GM21528 (cell line): ENCODE measurements around the gene KDM6A.
"Not testable (repeated sequence)": the region's sequence is repeated elsewhere in the genome, so short reads cannot be mapped to it uniquely, and the experiment has no call there.

ENCODE experiments used
- ATAC-seq: cut with Tn5 transposase; IDR thresholded peaks from one replicate; pipeline ENCODE4 v1.9.1; 2021; ENCODE audit warnings: mild to moderate bottlenecking, moderate library complexity; ENCODE audit not compliant: unreplicated experiment, low FRiP score

The KDM6A gene

DNA sequence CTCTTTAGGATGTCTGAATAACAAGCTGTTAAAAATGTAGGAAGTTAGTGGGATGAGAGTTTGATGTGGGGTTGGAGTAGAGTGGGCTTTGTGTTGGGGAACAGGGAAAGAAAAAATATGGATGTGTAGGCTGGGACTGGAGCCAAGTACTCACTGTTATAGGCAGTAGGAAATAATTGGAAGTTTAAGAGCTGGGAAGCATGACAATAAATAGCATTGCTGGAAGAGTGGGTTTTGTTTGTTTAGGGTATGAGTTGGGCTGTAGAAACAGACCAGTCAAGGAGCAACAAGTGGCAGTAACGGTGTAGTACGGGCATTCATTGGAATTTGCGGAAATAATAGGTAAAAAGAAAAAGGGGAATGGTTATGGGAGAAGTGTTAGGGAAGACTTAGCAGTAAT is 81.6 kb downstream of the KDM6A start:
- no peak for ATAC-seq

DNA sequence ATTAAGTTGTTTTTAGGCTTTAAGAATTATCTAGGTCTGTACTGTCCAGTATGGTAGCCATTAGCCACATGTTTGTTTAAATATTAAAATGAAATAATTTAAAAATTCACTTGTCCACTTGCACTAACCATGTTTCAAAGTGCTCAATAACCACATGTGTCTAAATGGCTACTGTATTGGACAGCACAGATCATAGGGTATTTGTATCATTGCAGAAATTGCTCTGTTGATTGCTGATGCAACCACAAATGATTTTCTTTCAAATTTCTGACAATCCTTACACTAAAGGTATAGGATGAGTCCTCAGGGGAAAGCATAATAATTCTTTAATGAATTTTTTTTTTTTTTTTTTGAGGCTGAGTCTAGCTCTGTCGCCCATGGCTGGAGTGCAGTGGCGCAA is 84.9 kb downstream of the KDM6A start:
- no peak for ATAC-seq

DNA sequence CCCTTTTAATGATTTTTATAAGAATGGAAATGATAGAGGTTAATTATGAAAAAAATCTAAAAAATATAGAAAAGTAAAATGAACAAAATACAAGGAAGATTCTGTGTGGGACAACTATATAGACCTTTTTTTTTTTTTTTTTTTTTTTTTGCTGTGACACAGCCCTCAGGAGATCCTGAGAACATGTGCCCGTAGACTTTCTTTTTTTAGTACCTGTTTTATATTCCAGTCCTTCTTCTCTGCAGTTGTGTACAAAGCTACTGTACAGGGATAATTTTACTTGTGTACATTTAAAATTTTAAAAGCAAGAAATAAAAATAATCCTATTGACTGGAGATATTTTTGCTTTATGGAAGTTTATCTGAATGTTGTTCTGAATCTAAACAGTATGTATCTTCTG is 85.5 kb downstream of the KDM6A start:
- no peak for ATAC-seq

DNA sequence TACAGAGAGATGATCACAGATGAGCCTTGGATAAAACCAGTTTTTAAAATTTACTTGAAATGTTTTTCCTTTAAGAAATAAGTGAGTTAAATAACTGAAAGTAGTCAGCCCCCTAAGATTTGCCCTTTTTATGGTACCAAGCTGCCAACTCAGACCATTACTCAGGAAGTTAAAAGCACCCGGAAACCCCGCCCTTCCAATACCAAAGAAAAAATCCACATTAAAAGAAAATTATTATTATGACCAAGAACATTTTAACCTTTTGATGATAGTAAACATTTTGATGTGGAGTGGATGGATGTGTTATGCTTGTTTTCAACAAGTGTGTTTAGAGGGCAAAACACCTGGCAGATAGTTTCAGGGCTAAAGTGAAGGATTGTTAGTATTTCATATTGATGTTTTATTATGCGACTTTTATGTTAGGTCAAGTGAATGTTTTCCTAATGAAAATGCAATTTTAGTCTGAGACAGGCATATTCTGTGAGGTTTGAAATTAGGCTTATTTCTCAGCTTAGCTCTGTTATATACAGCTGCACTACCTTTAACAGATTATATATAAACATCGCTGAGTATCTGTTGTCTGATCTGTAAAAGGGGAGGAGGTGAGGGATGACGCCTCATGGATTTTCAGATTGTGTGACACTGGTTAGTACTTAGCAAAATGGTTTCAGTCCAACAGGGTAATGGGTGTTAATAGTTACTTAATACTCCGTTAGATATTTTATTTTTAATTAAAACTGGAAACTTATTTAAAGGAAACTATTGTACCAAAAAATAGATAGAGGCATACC is 89.0 kb downstream of the KDM6A start:
- ATAC-seq, result no peak

DNA sequence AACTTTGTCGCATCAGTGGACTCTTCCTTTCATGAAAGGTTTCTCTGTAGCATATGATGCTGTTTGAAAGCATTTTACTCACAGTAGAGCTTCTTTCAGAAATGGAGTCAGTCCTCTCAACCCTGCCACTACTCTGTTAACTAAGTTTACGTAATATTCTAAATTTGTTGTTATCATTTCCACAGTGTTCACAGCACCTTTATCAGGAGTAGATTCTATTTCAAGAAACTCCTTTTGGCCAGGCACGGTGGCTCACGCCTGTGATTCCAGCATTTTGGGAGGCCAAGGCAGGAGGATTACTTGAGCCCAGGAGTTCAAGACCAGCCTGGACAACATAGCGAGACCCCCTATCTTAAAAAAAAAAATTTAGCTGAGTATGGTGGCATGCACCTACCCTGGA is 90.0 kb downstream of the KDM6A start:
- no peak for ATAC-seq

DNA sequence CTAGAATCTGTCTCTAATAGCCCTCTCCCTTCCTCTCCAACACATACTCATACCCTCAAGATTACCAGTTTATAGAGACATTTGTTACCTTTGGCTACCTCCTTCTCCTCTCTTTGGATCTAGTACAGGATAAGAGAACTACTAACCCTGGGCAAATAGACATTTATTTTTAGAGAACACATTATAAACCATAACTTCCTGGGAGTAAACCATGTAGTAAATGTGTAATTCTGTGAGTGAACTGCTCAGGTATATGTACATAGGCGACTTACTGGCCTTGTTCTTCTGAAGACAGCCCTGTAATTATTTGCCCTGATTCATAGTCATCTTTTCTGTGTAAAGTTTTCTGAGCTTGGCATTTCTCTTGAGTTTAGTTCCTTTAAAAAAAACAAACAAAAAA is 94.2 kb downstream of the KDM6A start:
- no peak for ATAC-seq

DNA sequence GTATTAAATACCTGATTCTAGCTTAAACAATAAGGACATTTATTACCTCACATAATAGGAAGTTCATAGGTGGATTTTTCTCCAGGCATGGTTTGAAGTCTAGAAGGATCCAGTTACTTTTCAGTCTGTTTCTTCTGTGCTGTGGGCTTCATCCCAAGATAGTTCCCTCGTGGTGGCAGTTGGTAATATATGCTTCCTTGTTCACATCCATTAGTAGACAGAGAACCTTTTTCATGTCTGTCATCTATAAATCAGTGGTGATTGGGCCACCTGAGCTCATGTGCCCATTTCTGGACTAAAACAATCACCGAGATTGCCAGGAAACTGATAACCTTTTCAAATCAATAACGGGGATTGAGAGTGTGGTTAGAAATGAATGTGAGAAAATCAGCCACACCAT is 97.7 kb downstream of the KDM6A start:
- ATAC-seq, result no peak

DNA sequence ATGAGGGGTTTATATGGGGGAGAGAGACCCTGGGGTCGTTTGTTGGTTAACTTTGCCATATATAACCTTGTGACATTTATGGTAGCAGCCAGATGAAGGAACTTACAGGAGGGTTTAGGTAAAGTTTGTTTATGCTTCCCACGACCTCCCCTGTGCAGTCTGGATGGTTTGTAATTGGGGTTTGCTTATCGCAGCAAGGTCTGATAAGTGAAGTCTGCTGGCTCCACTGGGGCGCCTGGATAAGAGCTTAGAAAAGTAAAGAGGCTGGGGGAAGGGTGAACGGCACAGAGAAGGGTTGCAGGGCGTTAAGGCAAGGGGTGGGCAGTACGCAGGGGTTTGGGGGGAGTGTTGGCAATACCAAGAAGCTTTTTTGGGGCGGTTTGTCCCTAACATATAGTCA is 98.7 kb downstream of the KDM6A start:
- no peak for ATAC-seq

DNA sequence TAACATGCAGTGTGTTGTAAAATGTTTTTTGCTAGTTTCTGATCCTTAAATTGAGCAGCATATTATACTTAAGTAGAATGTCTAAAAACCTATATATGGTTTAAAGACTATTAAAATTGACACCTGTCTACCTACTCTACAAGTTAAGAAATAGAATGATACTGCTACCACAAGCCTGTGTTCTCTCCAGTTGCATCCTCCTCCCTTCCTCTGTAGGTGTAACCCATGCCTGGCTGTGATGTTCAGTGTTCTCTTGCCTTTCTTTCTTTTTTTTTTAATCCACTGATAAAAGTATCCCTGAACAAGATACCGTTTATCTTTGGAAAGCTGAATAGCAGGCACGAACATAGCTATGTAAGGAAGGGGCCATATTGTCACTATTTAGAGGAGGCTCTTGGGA is 99.1 kb downstream of the KDM6A start:
- no peak for ATAC-seq

DNA sequence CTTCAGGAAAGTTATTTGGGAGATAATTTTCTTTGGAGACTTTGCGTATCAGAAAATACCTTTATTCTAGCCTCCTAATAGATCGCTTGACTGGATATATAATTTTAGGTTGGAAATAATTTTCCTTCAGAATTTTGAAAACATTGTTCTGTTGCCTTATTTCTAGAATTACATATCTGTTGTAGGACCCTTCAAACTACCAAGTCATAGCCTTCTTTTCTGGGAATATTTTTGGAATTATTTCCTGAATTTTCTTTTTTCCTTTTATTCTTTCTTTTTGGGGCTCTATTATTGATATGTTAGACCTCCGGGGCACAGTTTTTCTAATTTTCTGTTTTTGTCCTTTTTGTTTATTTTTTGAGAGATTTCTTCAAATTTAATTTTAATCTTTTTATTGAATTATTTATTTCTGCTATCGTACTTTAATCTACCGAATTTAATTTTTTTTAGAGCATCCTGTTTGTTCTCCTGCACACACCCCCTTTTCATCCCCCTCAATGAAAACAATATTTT is 100.5 kb downstream of the KDM6A start:
- no peak for ATAC-seq

DNA sequence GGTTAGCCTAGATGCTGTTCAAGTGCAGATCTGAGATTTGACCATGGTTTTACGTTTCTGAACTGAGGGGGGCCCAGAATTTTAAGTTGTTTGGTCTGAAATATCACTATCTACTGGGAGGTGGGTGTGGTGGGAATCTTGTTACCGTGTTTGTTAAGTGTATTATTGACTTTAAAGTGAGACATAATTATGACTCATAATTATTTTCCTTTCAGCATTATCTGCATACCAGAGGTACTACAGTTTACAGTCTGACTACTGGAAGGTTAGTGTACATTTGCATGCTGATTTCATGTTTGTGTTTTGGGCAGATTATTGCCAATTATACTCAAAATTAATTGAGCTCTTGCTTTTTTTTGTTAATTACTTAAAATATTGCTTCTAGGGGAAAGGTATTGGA is 101.5 kb downstream of the KDM6A start:
- ATAC-seq, result no peak

DNA sequence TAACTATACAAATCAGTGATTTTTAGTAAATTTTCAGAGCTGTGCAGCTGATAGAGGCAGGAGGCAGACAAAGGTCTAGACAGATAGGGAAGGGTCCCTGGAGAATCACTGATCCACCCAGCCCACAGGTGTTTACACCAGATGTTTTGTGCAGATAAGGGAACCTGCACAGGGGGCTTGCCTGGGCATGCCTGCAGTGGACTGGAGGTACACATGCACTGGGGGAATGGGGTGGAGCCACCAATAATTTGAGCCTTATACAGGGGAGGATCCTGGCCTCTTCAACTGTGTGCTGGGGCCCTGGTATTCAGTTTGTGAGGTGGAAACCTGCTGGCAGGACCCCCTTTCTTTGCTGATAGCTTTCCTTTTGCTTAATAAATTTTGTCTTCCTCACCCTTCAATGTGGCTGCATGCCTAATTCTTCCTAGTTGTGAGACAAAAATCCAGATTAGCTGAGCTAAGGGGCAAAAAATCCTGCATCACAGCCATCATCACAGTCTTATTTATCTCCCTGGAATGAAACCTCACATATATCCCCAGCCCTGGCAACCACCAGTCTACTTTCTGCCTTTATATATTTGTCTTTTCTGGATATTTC is 102.8 kb downstream of the KDM6A start:
- ATAC-seq, result no peak

DNA sequence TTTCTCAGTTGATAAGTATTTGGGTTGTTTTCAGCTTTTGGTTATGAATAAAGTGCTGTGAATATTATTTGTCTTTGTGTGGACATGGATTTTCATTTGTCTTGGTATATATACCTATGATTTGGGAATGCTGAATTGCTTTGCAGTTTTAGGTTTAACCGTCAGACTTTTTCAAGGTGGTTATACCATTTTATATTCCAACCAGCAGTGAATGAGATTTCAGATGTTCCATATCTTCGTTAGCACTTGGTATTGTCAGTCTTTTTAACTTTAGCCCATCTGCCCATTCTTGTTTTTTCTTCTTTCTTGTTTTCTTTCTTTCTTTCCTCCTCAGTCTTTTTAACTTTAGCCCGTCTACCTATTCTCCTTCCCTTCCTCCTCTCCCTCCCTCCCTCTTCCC is 106.0 kb downstream of the KDM6A start:
- ATAC-seq, result no peak

DNA sequence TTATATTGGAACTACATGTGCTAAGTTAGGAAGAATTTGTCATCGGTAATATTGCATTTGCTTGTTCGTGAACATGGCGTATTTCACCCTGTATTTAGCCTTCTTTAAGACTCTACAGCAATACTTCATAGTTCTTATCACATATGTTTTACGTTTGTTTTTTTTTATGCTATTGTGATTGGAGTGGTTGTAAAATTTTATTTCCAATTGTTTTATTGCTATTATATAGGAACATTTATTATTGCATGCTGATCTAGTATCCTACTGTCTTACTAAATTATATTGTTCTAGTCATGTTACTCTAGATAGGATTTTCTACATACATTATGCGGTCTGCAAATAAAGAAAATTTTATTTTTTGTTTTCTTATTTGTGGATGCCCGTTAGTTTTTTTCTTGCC is 107.4 kb downstream of the KDM6A start:
- ATAC-seq, result no peak

DNA sequence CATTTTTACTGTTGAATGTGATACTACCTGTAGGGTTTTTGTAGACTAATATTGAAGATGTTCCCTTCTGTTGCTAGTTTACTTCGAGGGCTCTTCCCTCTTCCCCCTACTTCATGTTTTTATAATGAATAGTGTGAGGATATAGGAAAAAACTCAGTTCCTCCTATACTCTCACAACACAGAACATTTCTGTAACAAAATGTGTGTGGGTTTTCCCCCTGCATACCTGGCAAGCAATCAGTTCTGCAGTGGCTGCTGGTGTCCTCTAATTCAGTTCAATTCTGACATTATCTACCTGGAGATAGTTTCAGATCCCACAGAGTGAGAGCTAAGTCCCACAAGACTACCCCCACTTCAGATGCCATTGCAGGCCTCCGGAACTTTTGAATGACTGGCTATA is 107.9 kb downstream of the KDM6A start:
- no peak for ATAC-seq

DNA sequence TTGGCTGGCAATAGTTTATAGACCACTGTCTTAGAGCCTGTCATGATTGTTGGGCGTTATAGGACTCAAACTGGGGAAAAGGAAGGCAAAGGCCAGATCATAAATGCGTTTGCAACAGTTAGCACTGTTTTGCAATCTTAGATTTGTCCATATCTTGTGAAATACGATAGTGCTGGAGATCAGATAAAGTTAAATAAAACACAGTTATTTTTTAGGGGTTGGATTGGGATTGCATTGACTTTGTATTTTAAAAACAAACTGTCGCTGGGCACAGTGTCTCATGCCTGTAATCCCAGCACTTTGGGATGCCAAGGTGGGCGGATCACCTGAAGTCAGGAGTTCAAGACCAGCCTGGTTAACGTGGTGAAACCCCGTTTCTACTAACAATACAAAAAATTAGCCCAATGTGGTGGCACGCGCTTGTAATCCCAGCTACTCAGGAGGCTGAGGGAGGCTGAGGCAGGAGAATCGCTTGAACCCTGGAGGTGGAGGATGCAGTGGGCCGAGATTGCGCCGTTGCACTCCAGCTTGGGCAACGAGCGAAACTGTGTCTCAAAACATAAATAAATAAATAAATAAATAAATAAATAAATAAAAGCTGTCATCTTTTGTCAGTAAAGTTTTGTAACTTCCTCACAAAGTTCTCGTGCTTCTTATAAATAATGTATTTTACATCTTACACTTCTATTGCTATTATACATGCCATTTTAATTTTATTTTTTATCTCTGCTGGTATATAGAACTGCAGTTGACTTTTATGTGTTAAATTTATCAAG is 117.2 kb downstream of the KDM6A start:
- ATAC-seq, result no peak

DNA sequence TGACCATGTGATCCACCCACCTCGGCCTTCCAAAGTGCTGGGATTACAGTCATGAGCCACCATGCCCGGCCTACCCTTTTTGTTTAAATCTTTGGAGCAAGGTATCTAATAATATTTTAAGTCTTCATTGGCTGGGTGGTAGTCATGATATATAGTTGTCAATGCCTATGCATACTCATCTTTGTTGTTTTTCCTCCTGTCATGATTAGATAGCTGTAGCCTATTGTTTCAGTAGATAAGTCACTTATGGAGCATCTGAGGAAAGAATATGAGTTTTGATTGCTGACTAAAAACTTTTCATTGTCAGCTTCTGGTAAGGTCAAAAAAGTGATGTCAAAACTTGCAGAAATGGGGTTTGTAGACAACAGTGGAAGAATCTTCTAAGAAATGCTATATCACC is 119.8 kb downstream of the KDM6A start:
- ATAC-seq, result no peak

DNA sequence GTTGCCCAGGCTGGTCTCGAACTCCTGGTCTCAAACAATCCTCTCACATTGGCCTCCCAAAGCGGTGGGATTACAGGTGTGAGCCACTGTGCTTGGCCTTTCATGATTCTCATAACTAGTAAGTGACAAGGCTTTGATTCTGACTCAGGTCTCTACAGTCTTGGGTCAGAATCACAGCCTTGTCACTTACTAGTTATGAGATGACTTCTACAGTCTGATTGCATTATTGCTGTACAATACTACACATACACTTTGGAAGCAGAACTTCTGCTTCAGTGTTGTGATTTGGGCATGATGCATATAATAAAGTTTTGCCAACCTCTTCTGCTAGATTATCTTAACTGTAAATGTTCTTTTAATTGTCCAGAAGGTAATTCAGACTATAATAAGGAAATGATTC is 123.3 kb downstream of the KDM6A start:
- ATAC-seq, result no peak

DNA sequence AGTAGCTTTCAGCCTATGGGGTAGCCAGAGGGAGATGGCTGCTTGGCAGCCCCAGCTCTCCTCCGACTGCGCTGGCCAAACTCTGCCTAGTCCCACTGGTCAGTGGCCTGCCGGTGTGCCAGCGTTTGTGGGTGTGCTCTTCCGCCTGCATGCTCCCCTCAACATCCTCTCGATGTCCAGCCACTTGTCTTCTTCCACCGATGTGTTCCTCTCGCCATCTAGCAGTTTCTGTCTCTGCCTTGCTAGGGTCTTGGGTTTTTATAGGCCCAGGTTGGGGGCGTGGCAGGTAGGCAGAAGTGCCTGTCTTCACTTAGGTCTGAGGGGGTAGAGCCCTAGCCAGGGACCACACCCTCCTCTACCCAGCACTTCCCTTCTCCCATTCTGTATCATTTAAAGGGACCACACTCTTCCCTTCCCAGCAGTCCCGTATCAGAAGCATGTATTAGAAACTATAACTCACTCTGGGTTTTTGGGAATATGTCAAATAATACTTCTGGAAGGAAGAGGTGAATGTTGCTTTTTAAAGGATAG is 124.4 kb downstream of the KDM6A start:
- ATAC-seq, result no peak

DNA sequence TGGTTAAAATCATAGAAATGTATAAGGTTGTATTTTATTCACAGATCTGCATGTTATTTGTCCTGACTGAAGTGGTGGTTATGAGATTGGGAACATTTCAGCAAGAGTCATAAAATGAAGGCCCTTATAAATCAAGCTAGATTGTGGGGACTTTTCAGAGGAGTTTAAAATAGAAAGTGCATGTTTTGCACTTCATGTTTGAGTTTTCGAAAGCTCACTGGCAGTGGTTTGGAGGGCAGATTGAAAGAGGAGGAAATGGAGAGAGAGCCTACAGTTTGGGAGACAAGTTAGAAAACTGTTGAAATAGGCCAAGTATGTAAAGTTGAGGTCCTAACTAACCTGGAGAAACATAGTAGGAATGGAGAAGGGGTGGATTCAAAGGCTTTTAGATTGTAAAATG is 124.9 kb downstream of the KDM6A start:
- ATAC-seq, result no peak

DNA sequence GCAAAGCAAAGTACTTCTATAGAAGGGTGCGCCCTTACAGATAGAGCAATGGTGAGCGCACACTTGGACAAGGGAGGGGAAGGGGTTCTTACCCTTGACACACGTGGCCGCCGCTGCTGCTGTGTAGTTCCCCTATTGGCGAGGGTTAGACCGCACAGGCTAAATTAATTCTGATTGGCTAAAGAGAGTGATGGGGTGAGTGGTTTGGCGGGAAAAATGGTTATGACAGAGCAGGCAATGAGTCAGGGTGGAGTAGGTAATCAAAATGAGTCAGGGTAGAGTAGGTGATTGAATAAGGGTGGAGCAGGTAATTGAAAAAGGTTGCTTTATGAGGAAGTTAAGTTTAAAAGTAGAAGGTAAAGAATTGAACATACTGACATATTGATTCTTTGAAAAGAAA is 126.2 kb downstream of the KDM6A start:
- ATAC-seq, result not testable (repeated sequence)
